Measurements from ENCODE around the gene GLIPR2. TPM values are rescaled to one million over a fixed set of nuclear protein-coding genes. Genes with fewer than 3 reads are reported as not detected.

GLIPR2 gene
- total RNA-seq, 1 experiment from 2014 or later = 0.96 TPM

DNA sequence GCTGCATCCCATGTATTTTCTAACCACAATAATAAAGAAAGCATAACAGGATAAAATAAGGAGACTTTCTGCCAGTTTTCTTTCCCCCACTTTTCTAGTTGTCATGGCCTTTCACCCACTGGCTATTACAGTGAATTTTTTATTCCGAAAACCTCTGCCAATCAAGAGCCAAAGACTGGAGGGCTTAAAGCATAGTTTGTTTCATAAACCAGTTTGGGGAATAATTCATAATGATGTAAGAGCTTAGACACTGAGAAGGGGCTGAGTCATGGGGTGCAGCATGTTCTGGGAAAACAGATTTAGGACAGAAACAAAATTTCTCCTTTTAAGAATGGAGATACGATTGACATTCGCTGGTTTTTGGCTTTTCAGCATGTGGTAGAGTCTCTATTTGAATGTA is 4.4 kb upstream of the GLIPR2 start:
- H3K4me1 Mint-ChIP-seq (ENCODE audit: insufficient read depth, unreplicated experiment) = peaks cover 2% of the 10 kb centered on the region
- peak; percentile 59 for DNase-seq (ENCODE audit: unreplicated experiment)
- no peak overlapping the region for H3K4me3 Mint-ChIP-seq (ENCODE audit: unreplicated experiment)
- H3K36me3 Mint-ChIP-seq (ENCODE audit: insufficient read depth, unreplicated experiment) = no peaks in the 10 kb centered on the region
- peaks cover 5% of the 10 kb centered on the region for H3K27me3 Mint-ChIP-seq (ENCODE audit: insufficient read depth, unreplicated experiment)
- TF ChIP-seq, protein P1, sequence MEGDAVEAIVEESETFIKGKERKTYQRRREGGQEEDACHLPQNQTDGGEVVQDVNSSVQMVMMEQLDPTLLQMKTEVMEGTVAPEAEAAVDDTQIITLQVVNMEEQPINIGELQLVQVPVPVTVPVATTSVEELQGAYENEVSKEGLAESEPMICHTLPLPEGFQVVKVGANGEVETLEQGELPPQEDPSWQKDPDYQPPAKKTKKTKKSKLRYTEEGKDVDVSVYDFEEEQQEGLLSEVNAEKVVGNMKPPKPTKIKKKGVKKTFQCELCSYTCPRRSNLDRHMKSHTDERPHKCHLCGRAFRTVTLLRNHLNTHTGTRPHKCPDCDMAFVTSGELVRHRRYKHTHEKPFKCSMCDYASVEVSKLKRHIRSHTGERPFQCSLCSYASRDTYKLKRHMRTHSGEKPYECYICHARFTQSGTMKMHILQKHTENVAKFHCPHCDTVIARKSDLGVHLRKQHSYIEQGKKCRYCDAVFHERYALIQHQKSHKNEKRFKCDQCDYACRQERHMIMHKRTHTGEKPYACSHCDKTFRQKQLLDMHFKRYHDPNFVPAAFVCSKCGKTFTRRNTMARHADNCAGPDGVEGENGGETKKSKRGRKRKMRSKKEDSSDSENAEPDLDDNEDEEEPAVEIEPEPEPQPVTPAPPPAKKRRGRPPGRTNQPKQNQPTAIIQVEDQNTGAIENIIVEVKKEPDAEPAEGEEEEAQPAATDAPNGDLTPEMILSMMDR (IDR thresholded peaks at IDR 0.05; ENCODE audit: unreplicated experiment) = no peak
- H3K9me3 Mint-ChIP-seq (ENCODE audit: unreplicated experiment) = no peaks in the 10 kb centered on the region
- CTCF ChIA-PET = interaction anchor here (0.6 kb wide), 1 partner anchor 12 kb away, joined by 3 read pairs; no protein-coding TSS in a partner anchor
- no TSS peak for BruUV-seq (replicated peaks)
- intact Hi-C loops (cut with micrococcal nuclease) = no loop called here
- POLR2A ChIA-PET = interaction anchor here (0.7 to 1.8 kb wide), 3 partner anchors 23 to 104 kb away, joined by 3 to 5 read pairs (median 3); no protein-coding TSS in a partner anchor
- peak overlapping the region; percentile 54 for H3K27ac Mint-ChIP-seq (ENCODE audit: low read depth, unreplicated experiment)

DNA sequence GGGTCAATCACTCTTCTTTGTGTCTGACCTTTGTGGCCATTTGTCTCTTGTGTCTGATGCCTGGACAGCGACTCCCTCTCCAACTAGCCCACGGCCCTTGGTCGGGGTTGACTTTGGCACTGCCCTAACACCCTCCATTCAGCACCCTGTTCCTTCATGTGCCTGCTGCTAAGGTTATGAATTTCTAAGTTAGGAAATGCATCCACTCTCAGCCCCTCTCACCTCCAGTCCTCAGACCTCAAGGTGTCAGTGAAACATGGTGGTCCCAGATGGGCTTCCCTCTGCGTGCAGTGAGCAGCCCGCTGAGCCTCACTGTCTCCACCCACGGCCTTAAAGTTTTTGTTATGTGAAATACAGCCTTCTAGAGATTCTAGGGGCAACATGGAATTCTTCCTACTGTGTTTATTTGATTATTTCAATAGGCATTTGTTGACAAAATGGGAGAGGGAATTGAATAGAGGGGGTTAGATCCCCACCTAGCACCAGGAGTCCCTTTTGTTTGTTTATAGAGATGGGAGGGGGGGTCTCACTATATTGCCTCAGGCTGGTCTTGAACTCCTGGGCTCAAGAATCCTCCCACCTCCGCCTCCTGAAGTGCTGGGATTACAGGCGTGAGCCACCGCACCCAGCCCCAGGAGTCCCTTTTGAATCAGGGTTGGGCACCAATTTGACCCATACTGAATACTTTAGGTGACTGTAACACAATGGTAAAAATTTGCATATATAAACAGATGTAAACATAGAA is 1.6 kb upstream of the GLIPR2 start:
- Mint-ChIP-seq H3K36me3 (ENCODE audit: insufficient read depth, unreplicated experiment) (no peaks in the 10 kb centered on the region), H3K9me3 (ENCODE audit: unreplicated experiment) (no peaks in the 10 kb centered on the region), H3K4me1 (ENCODE audit: insufficient read depth, unreplicated experiment) (peaks cover 7% of the 10 kb centered on the region), H3K27me3 (ENCODE audit: insufficient read depth, unreplicated experiment) (peaks cover 28% of the 10 kb centered on the region), H3K27ac (ENCODE audit: low read depth, unreplicated experiment) (no peak overlapping the region), H3K4me3 (ENCODE audit: unreplicated experiment) (no peak overlapping the region)
- TF ChIP-seq, protein P1 (IDR thresholded peaks at IDR 0.05; ENCODE audit: unreplicated experiment) = no peak
- DNase-seq (ENCODE audit: unreplicated experiment) = no peak
- ChIA-PET CTCF (no interaction called here), POLR2A (no interaction called here)
- BruUV-seq (replicated peaks) = no TSS peak
- intact Hi-C loops (cut with micrococcal nuclease) = no loop called here

DNA sequence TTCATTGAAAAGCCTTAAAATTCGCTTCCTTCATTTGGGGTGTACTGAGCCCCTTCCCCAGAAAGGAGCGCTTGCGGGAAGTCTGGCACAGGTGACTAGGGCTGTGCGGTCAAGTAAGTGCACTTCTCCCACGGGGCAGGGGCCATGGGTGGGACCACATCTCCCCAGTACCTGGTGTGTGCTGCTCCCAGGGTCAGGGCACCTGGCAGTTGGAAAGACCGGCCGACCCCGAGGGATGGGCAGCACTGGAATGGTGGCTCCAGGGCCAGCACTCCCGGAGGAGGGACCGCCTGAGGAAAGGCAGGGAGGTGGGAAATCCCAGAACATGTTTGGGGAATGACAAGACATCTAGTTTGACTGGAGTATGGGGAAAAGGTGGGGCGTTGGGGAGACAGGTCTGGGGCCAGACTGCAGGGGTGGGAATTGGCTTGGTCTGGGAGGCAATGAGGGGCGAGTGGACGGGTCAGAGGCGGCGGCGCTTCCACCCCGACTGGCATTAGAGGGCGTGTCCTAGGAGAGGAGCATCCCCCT is 727 bp upstream of the GLIPR2 start:
- TF ChIP-seq, protein P1 (IDR thresholded peaks at IDR 0.05; ENCODE audit: unreplicated experiment) = no peak
- no peaks in the 10 kb centered on the region for H3K36me3 Mint-ChIP-seq (ENCODE audit: insufficient read depth, unreplicated experiment)
- no peaks in the 10 kb centered on the region for H3K9me3 Mint-ChIP-seq (ENCODE audit: unreplicated experiment)
- BruUV-seq (replicated peaks) = no TSS peak
- peak overlapping the region; percentile 78 for H3K4me3 Mint-ChIP-seq (ENCODE audit: unreplicated experiment)
- H3K27me3 Mint-ChIP-seq (ENCODE audit: insufficient read depth, unreplicated experiment) = peaks cover 28% of the 10 kb centered on the region
- ChIA-PET POLR2A (interaction anchor here (0.7 kb wide), 1 partner anchor 81 kb away, joined by 3 read pairs; no protein-coding TSS in a partner anchor), CTCF (no interaction called here)
- peaks cover 7% of the 10 kb centered on the region for H3K4me1 Mint-ChIP-seq (ENCODE audit: insufficient read depth, unreplicated experiment)
- no peak overlapping the region for H3K27ac Mint-ChIP-seq (ENCODE audit: low read depth, unreplicated experiment)
- intact Hi-C loops (cut with micrococcal nuclease) = no loop called here
- DNase-seq (ENCODE audit: unreplicated experiment) = no peak

DNA sequence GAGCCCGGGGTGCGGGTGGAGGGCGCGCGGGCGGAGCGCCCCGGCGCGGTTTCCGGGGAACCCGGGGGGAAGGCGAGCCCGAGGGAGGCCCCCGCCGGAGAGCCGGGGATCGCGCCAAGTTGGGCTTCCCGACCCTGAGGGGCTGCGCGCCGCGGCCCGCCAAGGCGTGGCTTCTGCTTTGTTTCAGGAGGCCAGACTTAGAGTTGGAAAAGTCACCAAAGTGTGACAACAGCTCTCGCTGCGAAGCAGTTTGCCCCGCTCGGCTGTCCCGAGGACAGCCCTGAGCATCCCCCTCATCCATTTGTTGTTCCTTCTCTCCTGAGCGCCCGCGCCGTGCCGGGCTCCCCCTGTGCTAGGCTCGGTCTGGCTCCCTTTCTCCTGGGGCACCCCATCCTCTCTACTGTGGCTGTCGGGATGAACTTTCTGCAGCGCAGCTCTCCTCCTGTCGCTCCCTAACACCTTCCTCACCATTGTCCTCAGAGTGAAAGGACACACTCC is 410 bp downstream of the GLIPR2 start:
- Mint-ChIP-seq H3K27ac (ENCODE audit: low read depth, unreplicated experiment) (no peak overlapping the region), H3K27me3 (ENCODE audit: insufficient read depth, unreplicated experiment) (peaks cover 28% of the 10 kb centered on the region), H3K9me3 (ENCODE audit: unreplicated experiment) (no peaks in the 10 kb centered on the region), H3K36me3 (ENCODE audit: insufficient read depth, unreplicated experiment) (no peaks in the 10 kb centered on the region), H3K4me3 (ENCODE audit: unreplicated experiment) (peak overlapping the region; percentile 78), H3K4me1 (ENCODE audit: insufficient read depth, unreplicated experiment) (peaks cover 7% of the 10 kb centered on the region)
- ChIA-PET POLR2A (interaction anchor here (0.6 kb wide), 1 partner anchor 247 kb away, joined by 4 read pairs; no protein-coding TSS in a partner anchor), CTCF (interaction anchor here (0.7 to 1.0 kb wide), 2 partner anchors 11 to 30 kb away, joined by 3 to 4 read pairs; no protein-coding TSS in a partner anchor)
- TF ChIP-seq, protein P1 (IDR thresholded peaks at IDR 0.05; ENCODE audit: unreplicated experiment) = no peak
- BruUV-seq (replicated peaks) = no TSS peak
- intact Hi-C loops (cut with micrococcal nuclease) = no loop called here
- no peak for DNase-seq (ENCODE audit: unreplicated experiment)

Measured in MCF 10A (cell line).